C4-2B (cell line): Measurements from ENCODE around the gene SLC6A6.

Experiments
- H3K27ac ChIP-seq: fragments of 450-650 bp; 2 replicates; pipeline ENCODE4 v1.5.1; 2017
- ZFX ChIP-seq: fragments of 450-650 bp; IDR thresholded peaks from 2 replicates; pipeline ENCODE4 v1.6.1; 2017
- TF ChIP-seq, protein P1 (sequence below): fragments of 450-650 bp; conservative IDR thresholded peaks from 2 replicates; pipeline ENCODE4 v1.5.1; 2017; ENCODE audit warnings: mild to moderate bottlenecking

Gene SLC6A6

DNA sequence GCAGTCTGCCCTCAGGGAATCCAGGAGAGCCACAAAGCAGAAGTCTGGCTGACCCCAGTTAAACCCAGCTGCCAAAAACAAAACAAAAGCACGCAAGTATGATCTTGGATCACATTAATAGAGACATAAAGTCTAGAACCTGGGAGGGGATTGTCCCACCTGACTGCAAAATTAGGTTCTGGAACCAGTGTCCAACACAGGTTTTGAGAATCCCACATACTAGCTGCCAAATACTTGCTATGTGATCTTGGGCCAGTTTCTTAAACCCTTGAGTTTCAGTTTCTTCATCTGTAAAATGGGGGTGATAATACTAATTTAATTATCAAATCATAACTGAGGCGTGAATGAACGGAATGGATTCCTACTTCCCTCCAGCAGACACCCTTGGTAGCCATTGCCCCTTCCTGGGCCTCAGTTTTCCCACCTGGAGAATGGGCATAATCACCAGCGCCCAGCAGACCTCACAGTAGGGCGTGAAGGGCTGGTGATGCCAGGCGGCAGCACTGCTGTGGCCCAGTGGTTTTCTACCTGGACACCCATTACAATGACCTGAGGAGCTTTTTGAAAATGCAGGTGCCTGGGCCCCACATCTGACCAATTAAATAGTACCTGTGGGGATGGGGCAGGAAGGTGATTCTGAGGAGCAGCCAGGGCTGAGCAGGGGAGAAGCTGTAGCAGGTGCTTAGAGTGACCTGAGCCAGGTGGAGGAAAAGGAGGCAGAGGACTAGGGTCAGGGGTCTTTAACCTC lies 105.5 kb downstream of the SLC6A6 start:
- TF ChIP-seq, protein P1, sequence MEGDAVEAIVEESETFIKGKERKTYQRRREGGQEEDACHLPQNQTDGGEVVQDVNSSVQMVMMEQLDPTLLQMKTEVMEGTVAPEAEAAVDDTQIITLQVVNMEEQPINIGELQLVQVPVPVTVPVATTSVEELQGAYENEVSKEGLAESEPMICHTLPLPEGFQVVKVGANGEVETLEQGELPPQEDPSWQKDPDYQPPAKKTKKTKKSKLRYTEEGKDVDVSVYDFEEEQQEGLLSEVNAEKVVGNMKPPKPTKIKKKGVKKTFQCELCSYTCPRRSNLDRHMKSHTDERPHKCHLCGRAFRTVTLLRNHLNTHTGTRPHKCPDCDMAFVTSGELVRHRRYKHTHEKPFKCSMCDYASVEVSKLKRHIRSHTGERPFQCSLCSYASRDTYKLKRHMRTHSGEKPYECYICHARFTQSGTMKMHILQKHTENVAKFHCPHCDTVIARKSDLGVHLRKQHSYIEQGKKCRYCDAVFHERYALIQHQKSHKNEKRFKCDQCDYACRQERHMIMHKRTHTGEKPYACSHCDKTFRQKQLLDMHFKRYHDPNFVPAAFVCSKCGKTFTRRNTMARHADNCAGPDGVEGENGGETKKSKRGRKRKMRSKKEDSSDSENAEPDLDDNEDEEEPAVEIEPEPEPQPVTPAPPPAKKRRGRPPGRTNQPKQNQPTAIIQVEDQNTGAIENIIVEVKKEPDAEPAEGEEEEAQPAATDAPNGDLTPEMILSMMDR, result no peak
- TF ChIP-seq ZFX, result no peak
- no peak overlapping the region for H3K27ac ChIP-seq

DNA sequence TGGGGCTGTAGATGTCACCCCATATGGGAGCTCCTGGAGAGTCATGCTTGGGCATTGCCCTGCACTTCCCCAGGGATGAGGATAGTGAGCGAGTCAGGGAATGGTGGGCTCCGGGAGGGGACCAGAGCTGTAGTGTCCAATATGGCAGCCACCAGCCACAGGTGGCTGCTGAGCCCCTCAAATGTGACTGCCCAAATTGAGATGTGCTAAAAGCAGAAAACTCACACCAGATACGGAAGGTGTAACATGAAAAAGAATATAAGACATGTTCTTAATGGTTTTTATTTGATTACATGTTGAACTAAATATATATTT lies 106.1 kb downstream of the SLC6A6 start:
- no peak overlapping the region for H3K27ac ChIP-seq
- TF ChIP-seq, protein P1, result no peak

DNA sequence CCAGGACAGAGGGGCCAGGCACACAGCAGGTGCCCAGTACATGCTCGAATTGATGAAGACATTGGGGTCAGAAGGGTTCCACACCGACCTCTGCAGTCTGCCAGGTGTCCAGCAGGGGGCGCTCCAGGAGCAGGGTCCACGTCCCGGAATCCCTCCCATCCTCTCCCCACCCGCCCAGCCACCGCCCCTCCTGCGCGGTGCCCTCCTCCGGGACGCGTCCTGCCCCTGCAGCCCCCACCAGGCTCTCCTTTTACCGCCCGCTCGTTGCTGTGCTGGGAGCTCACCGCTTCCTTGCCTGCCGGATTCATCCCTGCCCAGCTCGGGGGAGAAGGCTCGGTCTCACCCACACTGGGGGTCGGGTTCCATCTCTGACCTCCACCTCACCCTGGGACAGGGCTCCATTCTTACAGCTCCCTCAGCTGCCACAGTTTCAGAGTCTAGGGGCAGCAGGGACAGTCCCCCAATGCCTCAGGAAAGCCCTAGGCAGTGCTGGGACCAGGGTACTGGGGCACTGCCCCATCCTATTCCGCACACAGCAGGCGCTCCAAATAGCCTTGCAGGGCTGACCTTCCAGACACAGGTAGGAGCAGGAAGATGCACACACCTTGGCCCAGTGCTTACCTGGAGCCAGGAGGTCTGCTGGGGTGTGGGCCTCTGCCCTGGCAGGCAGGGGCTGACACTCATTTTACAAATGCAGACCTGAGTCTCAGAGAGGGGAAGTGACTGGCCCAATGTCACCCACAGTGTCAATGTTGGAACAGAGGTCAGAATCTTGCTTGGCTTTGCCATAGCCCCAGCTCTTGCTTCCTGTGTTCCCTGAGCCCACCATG lies 106.8 kb downstream of the SLC6A6 start:
- H3K27ac ChIP-seq, result no peak overlapping the region
- TF ChIP-seq, protein P1, result peak; percentile 89
- no peak for TF ChIP-seq ZFX

DNA sequence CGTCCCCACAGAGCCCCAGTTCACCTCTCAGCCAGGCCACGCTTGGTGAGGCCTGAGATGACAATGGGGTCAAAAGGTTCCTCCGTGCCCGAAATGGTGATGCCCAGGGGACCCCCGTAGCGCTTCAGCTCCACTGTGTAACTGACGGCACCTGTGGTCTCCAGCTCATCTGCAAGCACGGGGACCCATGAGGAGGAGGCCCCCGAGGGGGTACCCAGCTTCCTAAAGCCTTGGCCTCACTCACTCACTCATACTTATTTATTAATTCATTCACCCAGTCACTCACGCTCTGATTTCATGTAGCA lies 107.3 kb downstream of the SLC6A6 start:
- H3K27ac ChIP-seq, result no peak overlapping the region
- TF ChIP-seq, protein P1, result no peak
- TF ChIP-seq ZFX, result no peak

DNA sequence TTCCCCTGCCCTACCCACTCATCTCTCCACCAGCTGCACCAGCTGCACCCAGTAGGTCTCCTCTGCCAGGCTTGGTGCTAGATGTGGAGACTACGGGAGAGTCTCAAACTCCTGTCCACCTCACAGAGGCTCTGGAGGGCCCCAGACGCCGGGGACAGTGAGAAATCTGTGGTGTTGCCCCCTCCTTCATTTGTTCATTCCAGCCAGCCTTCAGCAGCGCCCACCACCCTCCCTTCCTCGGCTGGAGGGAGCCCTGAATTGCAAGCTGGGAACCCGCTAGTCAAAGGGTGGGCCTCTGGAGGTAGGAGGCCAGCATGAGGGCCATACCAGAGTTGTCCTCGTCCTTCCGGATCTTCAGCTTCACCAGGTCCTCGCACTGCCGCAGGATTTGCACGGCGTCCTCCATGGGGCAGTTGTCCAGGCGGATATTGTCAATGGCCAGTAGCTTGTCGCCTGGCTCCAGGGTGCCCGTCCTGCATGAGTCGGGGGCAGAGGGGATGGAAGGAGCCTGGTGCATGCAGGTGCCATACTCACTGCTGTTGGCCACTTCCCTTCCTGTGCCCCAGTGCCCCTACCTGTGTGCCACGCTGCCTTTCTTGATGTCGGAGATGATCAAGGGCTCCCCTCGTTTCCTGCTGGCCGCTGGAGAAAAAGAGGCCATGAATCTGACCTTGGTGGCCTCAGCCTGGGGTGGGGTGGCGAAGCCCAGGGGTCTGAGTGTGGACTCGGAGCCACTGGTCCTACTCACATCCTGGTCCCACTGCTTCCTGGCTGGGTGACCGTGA lies 108.6 kb downstream of the SLC6A6 start:
- H3K27ac ChIP-seq, result no peak overlapping the region
- TF ChIP-seq, protein P1, result no peak
- no peak for TF ChIP-seq ZFX

DNA sequence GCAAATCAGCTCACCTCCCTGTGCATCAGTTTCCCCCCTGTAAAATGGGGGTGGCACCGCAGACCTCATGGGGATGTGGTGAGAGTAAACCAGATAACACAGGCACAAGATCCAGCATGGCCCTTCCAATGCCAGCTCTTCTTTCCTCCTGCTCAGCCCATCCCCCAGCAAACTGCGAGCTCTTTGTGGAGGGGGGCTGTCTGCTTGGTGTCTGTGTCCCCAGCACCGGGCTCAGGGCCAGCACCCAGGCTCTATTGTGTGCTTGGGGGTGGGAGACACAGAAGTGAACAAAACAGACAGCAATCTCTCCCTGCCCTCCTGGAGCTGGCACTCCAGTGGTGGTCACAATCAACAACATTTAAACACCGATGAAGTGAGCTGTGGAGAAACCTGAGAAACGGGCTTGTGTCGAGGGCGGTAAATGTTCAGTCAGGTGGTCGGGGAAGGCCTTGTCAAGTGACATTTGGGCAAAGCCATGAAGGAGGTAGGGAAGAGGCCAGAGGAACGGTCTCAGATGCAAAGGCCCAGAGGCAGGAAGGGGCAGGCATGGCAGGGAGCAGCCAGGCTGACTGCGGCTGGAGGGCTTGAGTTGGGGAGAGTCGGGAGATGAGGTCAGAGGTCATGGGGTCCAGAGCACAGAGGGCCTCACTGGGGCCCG lies 109.3 kb downstream of the SLC6A6 start:
- no peak overlapping the region for H3K27ac ChIP-seq
- no peak for TF ChIP-seq ZFX
- TF ChIP-seq, protein P1, result no peak
